Loucy (cell line): ENCODE results near the gene VANGL2.

Experiments
- H2AFZ ChIP-seq: fragments of 200-600 bp; sonication (generic); 2 replicates; pipeline ENCODE4 v1.6.0; 2016; ENCODE audit warnings: antibody characterized with exemption, mild to moderate bottlenecking, low read length, moderate library complexity
- H3F3A ChIP-seq: fragments of 200-600 bp; 2 replicates; pipeline ENCODE4 v1.6.0; 2016; ENCODE audit warnings: antibody characterized with exemption, low read depth, mild to moderate bottlenecking
- H3K27me3 ChIP-seq: fragments of 200-600 bp; sonication (generic); 2 replicates; pipeline ENCODE4 v1.6.1; 2014; ENCODE audit warnings: low read length, mild to moderate bottlenecking; ENCODE audit not compliant: insufficient read depth, poor library complexity, severe bottlenecking
- H3K36me3 ChIP-seq: fragments of 200-600 bp; sonication (generic); 2 replicates; pipeline ENCODE4 v1.6.1; 2016; ENCODE audit warnings: low read length; ENCODE audit not compliant: insufficient read depth
- H3K4me1 ChIP-seq: fragments of 200-600 bp; sonication (generic); 2 replicates; pipeline ENCODE4 v1.5.1; 2014; ENCODE audit warnings: low read length, mild to moderate bottlenecking; ENCODE audit not compliant: insufficient read depth, poor library complexity, severe bottlenecking
- H3K4me2 ChIP-seq: fragments of 200-600 bp; sonication (generic); 2 replicates; pipeline ENCODE4 v1.6.0; 2014; ENCODE audit warnings: antibody characterized with exemption, low read length, low read depth, mild to moderate bottlenecking; ENCODE audit not compliant: poor library complexity, severe bottlenecking
- H3K4me3 ChIP-seq: fragments of 200-600 bp; sonication (generic); 2 replicates; pipeline ENCODE4 v1.5.1; 2014; ENCODE audit warnings: low read length, mild to moderate bottlenecking, mixed read lengths; ENCODE audit not compliant: poor library complexity, severe bottlenecking
- H3K79me2 ChIP-seq: fragments of 200-600 bp; sonication (generic); 2 replicates; pipeline ENCODE4 v1.6.1; 2014; ENCODE audit warnings: low read length; ENCODE audit not compliant: insufficient read depth
- H3K9ac ChIP-seq: fragments of 200-600 bp; sonication (generic); 2 replicates; pipeline ENCODE4 v1.6.0; 2014; ENCODE audit warnings: mild to moderate bottlenecking, low read depth, low read length, moderate library complexity; ENCODE audit not compliant: poor library complexity, severe bottlenecking
- H3K9me2 ChIP-seq: fragments of 200-600 bp; sonication (generic); replicated peaks from 2 replicates; pipeline ENCODE4 v1.6.1; 2016; ENCODE audit warnings: low read depth, low read length, mixed read lengths
- H3K9me3 ChIP-seq: fragments of 200-600 bp; sonication (generic); 2 replicates; pipeline ENCODE4 v1.6.1; 2014; ENCODE audit warnings: mild to moderate bottlenecking, antibody characterized with exemption, low read length, low read depth; ENCODE audit not compliant: insufficient read depth
- H4K20me1 ChIP-seq: fragments of 200-600 bp; sonication (generic); 2 replicates; pipeline ENCODE4 v1.6.0; 2014; ENCODE audit warnings: antibody characterized with exemption, low read length, mild to moderate bottlenecking; ENCODE audit not compliant: insufficient read depth, poor library complexity, severe bottlenecking
- EZH2phosphoT487 ChIP-seq: fragments of 200-600 bp; IDR thresholded peaks from 2 replicates; pipeline ENCODE4 v1.6.1; 2018; ENCODE audit warnings: antibody characterized with exemption, mild to moderate bottlenecking, moderate library complexity, borderline replicate concordance
- TF ChIP-seq, protein P1 (sequence below): fragments of 200-600 bp; sonication (generic); conservative IDR thresholded peaks from 2 replicates; pipeline ENCODE4 v1.5.1; 2014; ENCODE audit warnings: mild to moderate bottlenecking, antibody characterized with exemption, low read length

Gene VANGL2

DNA sequence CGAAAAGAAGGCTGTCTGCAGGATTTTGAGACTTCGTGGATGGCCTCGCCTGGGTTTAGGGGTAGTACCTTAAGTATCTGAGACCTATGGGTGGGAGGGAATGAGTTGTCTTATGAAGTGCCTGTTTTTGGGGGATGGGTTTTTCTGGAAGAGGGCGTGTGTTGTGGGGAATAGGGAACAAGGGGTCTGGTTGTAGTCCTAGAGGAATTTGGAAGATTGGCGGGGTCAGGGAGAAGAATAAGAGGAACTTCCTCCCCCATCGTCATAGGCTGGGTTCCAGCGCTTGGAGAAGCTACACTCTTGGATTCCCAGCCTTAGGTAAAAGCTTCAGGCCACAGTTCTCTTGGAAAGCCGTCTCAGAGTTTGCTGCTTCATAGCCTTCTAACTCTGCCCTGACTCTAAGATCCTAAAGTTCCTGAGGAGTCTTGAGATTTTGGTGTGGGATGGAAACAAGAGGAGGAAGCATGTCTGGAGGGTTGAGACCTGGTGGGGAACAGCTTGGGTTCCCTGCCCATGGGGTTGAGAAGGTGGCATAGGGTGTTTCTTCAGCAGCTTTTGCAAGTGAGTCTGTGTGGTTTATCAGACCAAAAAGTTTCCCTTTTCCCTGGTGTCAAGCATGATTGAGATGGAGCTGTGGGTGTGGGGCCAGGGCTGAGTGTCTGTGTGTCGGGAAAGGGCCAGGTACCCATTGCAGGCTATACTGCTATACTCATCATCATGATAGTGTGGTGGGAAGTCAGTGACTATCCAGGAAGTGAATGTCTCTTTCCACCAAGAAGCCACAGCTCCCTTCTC is 1.8 kb downstream of the VANGL2 start:
- Histone ChIP-seq H3K27me3 (no peaks in the 10 kb centered on the region), H3K4me3 (peak overlapping the region; percentile 17), H3K4me2 (peak overlapping the region; percentile 83), H3K36me3 (no peaks in the 10 kb centered on the region), H3K79me2 (no peaks in the 10 kb centered on the region), H2AFZ (no peak overlapping the region), H3K4me1 (peaks cover 9% of the 10 kb centered on the region), H3K9me2 (no peaks in the 10 kb centered on the region), H3K9me3 (no peaks in the 10 kb centered on the region), H3F3A (no peaks in the 10 kb centered on the region), H3K9ac (no peak overlapping the region), H4K20me1 (no peaks in the 10 kb centered on the region)
- no peak for TF ChIP-seq EZH2phosphoT487
- TF ChIP-seq, protein P1, sequence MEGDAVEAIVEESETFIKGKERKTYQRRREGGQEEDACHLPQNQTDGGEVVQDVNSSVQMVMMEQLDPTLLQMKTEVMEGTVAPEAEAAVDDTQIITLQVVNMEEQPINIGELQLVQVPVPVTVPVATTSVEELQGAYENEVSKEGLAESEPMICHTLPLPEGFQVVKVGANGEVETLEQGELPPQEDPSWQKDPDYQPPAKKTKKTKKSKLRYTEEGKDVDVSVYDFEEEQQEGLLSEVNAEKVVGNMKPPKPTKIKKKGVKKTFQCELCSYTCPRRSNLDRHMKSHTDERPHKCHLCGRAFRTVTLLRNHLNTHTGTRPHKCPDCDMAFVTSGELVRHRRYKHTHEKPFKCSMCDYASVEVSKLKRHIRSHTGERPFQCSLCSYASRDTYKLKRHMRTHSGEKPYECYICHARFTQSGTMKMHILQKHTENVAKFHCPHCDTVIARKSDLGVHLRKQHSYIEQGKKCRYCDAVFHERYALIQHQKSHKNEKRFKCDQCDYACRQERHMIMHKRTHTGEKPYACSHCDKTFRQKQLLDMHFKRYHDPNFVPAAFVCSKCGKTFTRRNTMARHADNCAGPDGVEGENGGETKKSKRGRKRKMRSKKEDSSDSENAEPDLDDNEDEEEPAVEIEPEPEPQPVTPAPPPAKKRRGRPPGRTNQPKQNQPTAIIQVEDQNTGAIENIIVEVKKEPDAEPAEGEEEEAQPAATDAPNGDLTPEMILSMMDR, result no peak

GRCh38 chr1:160403244-160403643 is 2.9 kb downstream of the VANGL2 start:
- Histone ChIP-seq H3K4me1 (peaks cover 9% of the 10 kb centered on the region), H4K20me1 (no peaks in the 10 kb centered on the region), H3K79me2 (no peaks in the 10 kb centered on the region), H3K4me3 (no peak overlapping the region), H3K9ac (peak overlapping the region; percentile 5), H2AFZ (no peak overlapping the region), H3F3A (no peaks in the 10 kb centered on the region), H3K9me2 (no peaks in the 10 kb centered on the region), H3K4me2 (peak overlapping the region; percentile 83), H3K9me3 (no peaks in the 10 kb centered on the region), H3K27me3 (no peaks in the 10 kb centered on the region), H3K36me3 (no peaks in the 10 kb centered on the region)
- TF ChIP-seq EZH2phosphoT487, result no peak
- TF ChIP-seq, protein P1, result no peak

- H3K27me3 ChIP-seq, result no peaks in the 10 kb centered on the region
- H3K9me2 ChIP-seq, result no peaks in the 10 kb centered on the region
- no peaks in the 10 kb centered on the region for H3K79me2 ChIP-seq
- no peaks in the 10 kb centered on the region for H3F3A ChIP-seq
- no peak overlapping the region for H2AFZ ChIP-seq
- H3K9ac ChIP-seq, result peak overlapping the region; percentile 5
- peaks cover 6% of the 10 kb centered on the region for H3K4me1 ChIP-seq
- TF ChIP-seq, protein P1, result no peak
- TF ChIP-seq EZH2phosphoT487, result no peak
- no peaks in the 10 kb centered on the region for H3K9me3 ChIP-seq
- H4K20me1 ChIP-seq, result no peaks in the 10 kb centered on the region
- no peak overlapping the region for H3K4me3 ChIP-seq
- H3K36me3 ChIP-seq, result no peaks in the 10 kb centered on the region
- no peak overlapping the region for H3K4me2 ChIP-seq
Measured at GRCh38 chr1:160404094-160404493, 3.7 kb downstream of the VANGL2 start.
